ENCODE data around the gene THPO. TPM values are rescaled to one million over a fixed set of nuclear protein-coding genes. Genes with fewer than 3 reads are reported as not detected.

THPO gene
- total RNA-seq, 1 donor from 2014 or later, result 0.24 TPM

DNA sequence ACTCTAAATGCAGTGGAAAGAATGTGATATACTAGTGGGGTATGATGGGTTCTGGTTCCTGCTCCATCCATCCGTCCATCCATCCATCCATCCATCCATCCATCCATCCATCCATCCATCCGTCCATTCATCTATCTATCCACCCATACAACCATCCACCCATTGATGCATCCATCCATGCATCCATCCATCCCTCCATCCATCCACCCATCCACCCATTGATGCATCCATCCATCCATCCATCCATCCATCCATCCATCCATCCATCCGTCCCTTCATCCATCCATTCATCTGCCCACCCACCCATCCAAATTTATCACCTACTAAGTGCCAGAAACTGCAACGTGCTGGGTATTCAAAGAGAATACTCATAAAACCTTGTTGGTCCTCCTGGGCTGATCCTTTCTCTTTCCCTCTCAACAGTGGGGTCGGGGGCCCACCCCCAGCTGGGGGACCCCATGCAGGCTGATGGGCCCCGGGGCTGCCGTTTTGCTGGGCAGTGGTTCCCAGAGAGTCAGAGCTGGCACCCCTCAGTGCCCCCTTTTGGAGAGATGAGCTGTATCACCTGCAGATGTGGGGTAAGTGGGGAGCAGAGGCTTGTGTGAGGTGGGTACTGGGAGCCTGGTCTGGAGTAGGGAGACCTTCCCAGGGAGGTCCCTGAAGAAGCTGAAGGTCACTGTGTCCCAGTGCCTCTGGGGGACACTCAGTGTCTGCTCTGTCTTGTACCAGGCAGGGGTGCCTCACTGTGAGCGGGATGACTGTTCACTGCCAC lies 10.3 kb upstream of the THPO start:
- TF ChIP-seq, protein P1, sequence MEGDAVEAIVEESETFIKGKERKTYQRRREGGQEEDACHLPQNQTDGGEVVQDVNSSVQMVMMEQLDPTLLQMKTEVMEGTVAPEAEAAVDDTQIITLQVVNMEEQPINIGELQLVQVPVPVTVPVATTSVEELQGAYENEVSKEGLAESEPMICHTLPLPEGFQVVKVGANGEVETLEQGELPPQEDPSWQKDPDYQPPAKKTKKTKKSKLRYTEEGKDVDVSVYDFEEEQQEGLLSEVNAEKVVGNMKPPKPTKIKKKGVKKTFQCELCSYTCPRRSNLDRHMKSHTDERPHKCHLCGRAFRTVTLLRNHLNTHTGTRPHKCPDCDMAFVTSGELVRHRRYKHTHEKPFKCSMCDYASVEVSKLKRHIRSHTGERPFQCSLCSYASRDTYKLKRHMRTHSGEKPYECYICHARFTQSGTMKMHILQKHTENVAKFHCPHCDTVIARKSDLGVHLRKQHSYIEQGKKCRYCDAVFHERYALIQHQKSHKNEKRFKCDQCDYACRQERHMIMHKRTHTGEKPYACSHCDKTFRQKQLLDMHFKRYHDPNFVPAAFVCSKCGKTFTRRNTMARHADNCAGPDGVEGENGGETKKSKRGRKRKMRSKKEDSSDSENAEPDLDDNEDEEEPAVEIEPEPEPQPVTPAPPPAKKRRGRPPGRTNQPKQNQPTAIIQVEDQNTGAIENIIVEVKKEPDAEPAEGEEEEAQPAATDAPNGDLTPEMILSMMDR (IDR thresholded peaks at IDR 0.05), result no peak

DNA sequence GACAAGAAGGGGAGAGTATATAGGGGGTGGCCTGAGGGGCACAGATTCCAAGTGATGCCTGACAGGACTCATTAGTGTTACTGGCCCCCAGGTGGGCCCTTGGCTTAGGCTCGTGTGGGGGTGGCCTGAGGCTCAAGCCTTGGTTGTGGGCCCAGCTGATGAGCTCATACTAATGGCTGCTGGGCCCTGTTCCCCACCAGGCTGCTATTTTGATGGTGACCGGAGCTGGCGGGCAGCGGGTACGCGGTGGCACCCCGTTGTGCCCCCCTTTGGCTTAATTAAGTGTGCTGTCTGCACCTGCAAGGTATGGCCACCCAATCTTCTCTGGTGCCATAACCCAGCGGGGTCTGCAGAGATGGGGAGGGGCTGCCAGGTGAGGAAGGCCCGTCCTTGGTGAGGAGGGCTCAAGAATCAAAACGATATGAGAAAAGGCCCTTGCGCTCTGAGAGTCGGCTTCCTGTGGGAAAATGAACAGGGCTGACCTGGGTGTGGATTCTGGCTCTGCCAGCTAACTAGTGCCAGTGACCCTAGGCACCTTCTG lies 9.2 kb upstream of the THPO start:
- Histone ChIP-seq H3K36me3 (no peaks in the 10 kb centered on the region), H3K9me3 (no peaks in the 10 kb centered on the region), H3K4me1 (no peaks in the 10 kb centered on the region), H3K27me3 (ENCODE audit: low read depth) (peaks cover 8% of the 10 kb centered on the region), H3K4me3 (no peak overlapping the region), H3K27ac (no peak overlapping the region)
- intact Hi-C loops (cut with DNase I), result no loop called here
- no peak for DNase-seq
- ATAC-seq, result no peak
- TF ChIP-seq, protein P1 (IDR thresholded peaks at IDR 0.05), result no peak

More for the DNA sequence above, 10.3 kb upstream of the THPO start:
- no peaks in the 10 kb centered on the region for H3K36me3 ChIP-seq
- H3K4me3 ChIP-seq, result no peak overlapping the region
- ATAC-seq (no peak), DNase-seq (no peak)
- no peaks in the 10 kb centered on the region for H3K4me1 ChIP-seq
- H3K27me3 ChIP-seq (ENCODE audit: low read depth), result peaks cover 7% of the 10 kb centered on the region
- intact Hi-C loops (cut with DNase I), result no loop called here
- no peak overlapping the region for H3K27ac ChIP-seq
- H3K9me3 ChIP-seq, result no peaks in the 10 kb centered on the region

GRCh38 chr3:184386047-184386806 lies 8.2 kb upstream of the THPO start:
- Histone ChIP-seq H3K4me1 (peaks cover 7% of the 10 kb centered on the region), H3K27ac (no peak overlapping the region), H3K9me3 (no peaks in the 10 kb centered on the region), H3K27me3 (ENCODE audit: low read depth) (peaks cover 16% of the 10 kb centered on the region), H3K36me3 (no peaks in the 10 kb centered on the region), H3K4me3 (no peak overlapping the region)
- no peak for ATAC-seq
- intact Hi-C loops (cut with DNase I), result no loop called here
- TF ChIP-seq, protein P1 (IDR thresholded peaks at IDR 0.05), result no peak
- DNase-seq, result no peak

- no peak overlapping the region for H3K27ac ChIP-seq
- no peak for ATAC-seq
- H3K36me3 ChIP-seq, result no peaks in the 10 kb centered on the region
- intact Hi-C loops (cut with DNase I), result no loop called here
- DNase-seq, result no peak
- peaks cover 24% of the 10 kb centered on the region for H3K27me3 ChIP-seq (ENCODE audit: low read depth)
- TF ChIP-seq, protein P1 (IDR thresholded peaks at IDR 0.05), result no peak
- H3K9me3 ChIP-seq, result no peaks in the 10 kb centered on the region
- H3K4me3 ChIP-seq, result no peak overlapping the region
- H3K4me1 ChIP-seq, result peaks cover 15% of the 10 kb centered on the region
Observed at GRCh38 chr3:184384856-184385422, 6.9 kb upstream of the THPO start.

DNA sequence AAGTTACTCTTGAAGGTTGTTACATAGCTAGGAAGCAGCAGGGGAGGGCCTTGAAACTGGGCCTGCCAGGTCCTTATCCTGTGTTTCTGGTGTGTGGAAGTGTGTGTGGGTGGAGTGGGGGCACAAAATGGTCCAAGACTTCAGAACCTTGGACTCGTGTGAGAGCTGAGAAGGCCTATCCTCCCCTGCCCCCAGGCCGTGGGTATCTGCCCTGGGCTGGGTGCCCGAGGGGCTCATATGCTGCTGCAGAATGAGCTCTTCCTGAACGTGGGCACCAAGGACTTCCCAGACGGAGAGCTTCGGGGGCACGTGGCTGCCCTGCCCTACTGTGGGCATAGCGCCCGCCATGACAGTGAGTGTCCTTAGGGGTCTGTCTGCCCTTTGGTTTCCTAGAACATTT lies 6.3 kb upstream of the THPO start:
- TF ChIP-seq, protein P1 (IDR thresholded peaks at IDR 0.05), result no peak
- ATAC-seq (no peak), DNase-seq (no peak)
- peaks cover 24% of the 10 kb centered on the region for H3K27me3 ChIP-seq (ENCODE audit: low read depth)
- H3K4me3 ChIP-seq, result no peak overlapping the region
- intact Hi-C loops (cut with DNase I), result no loop called here
- H3K4me1 ChIP-seq, result peaks cover 15% of the 10 kb centered on the region
- no peak overlapping the region for H3K27ac ChIP-seq
- no peaks in the 10 kb centered on the region for H3K36me3 ChIP-seq
- H3K9me3 ChIP-seq, result no peaks in the 10 kb centered on the region
